Measurements from ENCODE around the gene ZNF724.
"Not testable (repeated sequence)": the region's sequence is repeated elsewhere in the genome, so short reads cannot be mapped to it uniquely, and the experiment has no call there.

Gene ZNF724

DNA sequence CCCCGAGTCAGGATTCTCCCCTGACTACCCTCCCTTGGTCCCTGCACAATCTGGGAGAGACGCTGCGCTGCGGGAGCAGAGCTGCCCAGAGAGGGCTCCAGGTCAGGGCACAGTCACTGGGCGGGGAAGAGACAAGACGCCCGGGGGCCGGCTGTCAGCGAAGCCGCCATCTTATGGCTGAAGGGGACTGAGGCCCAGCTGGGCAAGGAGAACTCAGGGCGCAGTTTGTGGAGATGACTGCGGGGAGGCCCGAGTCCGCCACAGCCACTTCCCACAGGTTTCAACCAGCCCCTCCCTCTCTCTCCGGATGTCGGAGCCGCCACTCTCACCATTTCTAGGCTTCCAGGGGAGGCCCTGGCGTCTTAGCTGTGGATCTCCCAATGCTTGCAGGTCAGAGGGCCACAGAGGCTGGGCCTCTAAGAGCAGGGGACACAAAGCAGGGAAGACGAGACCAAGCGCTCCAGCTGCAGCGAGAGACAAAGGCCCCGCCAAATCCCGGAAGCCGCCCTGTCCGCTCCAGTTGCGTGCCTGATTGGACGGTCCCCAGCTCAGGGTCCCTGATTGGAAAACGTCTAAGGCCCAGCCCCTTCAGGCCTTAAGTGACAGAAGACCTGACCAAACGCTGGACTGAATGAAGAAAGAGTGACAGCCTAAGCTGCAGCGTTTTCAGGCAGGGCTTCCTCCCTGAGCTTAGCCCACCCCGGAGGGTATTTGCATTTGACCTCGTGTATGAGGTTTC, at the start of gene ZNF724:
Gene ZNF724, minus strand, starts transcription at position 484 of the 739 bp plus-strand sequence. Its CDS starts 152 bp downstream, at position 332.
- DNase-seq (ENCODE audit: low read depth): peak; percentile 94

GRCh38 chr19:23294141-23294540, 43.9 kb upstream of the ZNF724 start:
- DNase-seq (ENCODE audit: low read depth): no peak

GRCh38 chr19:23289966-23290365, 39.8 kb upstream of the ZNF724 start:
- DNase-seq (ENCODE audit: low read depth): not testable (repeated sequence)

- no peak for DNase-seq (ENCODE audit: low read depth)
Observed at GRCh38 chr19:23287620-23288019, 37.4 kb upstream of the ZNF724 start.

- DNase-seq (ENCODE audit: low read depth): no peak
Observed at GRCh38 chr19:23286477-23286876, 36.3 kb upstream of the ZNF724 start.

- no peak for DNase-seq (ENCODE audit: low read depth)
Observed at GRCh38 chr19:23285948-23286347, 35.8 kb upstream of the ZNF724 start.

GRCh38 chr19:23285326-23285725, 35.1 kb upstream of the ZNF724 start:
- not testable (repeated sequence) for DNase-seq (ENCODE audit: low read depth)

- DNase-seq (ENCODE audit: low read depth): no peak
Observed at GRCh38 chr19:23283925-23284324, 33.7 kb upstream of the ZNF724 start.

DNA sequence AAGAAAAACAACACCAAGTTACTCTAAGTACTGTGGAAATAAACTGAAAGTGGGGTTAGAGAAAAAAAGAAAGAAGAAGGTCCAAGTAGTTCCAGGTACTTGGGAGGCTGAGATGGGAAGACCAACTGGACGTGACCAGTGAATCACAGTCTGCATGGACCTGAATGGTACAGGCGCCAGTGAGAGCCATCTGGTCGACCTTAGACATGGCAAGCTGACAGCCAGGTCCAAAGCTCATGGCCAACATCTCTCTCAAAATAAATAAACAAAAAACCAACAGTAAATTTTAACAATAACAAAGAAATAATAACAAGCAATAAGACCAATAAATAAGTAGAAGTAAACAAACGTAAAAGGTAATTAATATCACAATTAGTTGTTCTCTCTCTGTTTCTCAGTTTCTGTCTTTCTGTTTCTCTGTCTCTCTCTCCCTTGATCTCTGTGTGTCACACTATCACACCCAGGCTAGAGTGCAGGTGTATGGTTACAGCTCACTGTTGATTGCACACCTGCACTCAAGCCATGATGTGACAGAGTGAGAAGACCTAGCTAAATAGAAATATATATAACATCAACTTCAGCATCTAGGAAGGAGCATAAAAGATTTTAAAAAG, 31.6 kb upstream of the ZNF724 start:
- DNase-seq (ENCODE audit: low read depth): no peak

- DNase-seq (ENCODE audit: low read depth): not testable (repeated sequence)
Observed at GRCh38 chr19:23278118-23278517, 27.9 kb upstream of the ZNF724 start.

DNA sequence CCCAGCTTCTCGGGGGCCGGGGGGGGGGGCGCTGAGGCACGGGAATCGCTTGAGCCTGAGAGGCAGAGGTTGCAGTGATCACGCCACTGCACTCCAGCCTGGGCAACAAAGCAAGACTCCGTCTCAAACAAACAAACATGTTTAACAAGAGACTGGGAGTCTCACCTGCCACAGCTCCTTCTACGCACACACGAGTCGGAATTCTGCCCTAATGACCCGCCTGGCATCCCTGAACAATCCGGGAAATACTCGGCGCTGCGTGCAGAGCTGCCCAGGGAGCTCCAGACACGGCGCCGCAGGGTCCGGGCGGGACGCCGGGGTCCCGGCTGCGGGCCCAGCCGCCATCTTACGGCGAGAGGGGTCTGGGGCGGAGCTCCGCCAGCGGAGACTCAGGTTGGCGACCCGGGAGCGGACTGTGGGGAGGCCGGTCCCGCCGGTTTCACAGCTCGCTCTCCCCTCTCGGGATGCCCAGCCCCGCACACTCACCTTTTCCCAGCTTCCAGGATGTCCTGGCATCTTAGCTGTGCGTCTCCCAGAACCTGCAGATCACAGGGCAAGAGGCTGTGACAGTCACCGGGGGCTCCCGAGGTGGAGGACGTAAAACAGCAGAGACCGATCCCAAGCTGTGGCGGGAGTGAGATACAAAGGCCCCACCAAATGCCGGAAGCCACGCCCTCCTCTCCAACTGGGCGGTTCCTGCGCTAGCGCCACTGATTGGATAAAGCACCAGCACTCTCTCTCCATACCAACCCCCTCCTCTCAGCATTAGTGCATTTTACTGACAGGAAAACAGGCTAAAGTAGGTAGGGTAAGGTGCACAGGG, 23.6 kb upstream of the ZNF724 start:
- DNase-seq (ENCODE audit: low read depth): peak; percentile 62

DNA sequence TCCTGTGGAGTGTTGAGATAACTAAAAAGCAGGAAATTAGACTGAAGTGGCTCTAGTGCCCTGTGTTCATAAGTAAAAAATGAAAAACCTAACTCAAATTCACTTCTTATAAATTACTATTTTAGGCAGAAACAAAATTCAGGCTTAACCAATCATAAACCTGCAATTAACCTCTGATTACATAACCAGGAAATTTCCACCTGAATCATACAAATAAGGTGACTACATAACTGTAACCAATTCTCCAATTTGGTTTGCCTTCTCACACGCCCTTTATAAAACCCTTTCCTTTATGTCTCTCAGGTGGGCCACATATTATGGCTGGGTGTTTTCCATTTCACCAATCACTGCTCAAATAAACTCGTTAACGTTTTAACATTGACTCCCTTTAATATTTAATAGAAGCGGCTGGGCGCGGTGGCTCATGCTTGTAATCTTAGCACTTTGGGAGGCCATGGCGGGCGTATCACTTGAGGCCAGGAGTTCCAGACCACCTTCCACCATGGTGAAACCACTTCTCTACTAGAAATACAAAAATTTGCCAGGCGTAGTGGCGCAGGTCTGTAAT, 22.9 kb upstream of the ZNF724 start:
- no peak for DNase-seq (ENCODE audit: low read depth)

DNA sequence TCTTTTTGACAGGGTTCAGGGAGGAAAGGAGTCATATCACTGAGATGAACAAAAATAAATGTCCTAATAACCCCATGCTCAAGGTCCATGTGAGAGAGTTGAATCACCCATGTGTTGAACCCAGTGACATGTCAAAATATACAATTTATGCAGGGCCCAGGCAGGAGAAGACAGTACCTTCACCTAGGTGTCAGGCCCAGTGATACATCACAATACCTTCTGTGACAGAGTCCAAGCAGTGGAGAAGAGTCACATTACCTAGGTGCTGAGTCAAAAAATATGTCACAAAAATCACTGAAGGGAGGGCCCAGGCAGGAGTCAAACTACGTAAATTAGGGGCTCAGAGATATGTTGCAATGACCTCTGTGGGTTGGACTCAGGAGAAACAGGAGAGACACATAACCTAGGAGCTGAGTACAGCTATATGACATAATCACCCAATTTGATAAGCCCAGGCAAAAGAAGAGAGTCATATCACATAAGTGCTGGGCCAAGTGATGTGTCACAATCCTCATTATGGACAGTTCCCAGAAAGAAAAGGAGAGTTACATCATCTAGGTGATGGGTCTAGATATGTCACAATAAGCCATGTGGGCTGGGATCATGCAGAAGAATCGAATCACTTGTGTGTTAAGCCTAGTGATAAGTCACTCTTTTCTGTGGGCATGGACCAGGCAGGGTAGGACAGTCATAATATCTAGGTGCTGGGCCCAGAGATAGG, 13.8 kb upstream of the ZNF724 start:
- DNase-seq (ENCODE audit: low read depth): no peak

- DNase-seq (ENCODE audit: low read depth): no peak
Observed at GRCh38 chr19:23263396-23263795, 13.2 kb upstream of the ZNF724 start.

DNA sequence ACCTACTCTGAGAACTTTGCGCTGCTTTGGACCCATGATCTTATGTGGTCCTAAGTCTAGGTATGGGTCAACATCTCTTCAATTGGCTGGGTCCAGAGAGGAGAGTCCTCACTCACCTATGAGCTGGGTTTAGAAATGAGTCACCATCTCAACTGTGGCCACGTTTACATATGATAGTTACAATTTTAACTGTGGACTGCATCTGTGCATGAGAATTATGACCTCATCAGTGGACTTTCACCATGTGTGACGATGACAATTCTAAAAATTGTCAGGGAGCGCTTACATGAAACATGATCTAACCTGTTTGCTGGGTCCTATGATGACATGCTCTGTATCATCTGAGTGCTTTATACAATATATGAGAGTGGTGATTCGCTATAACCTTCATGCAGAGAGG, 12.7 kb upstream of the ZNF724 start:
- no peak for DNase-seq (ENCODE audit: low read depth)

DNA sequence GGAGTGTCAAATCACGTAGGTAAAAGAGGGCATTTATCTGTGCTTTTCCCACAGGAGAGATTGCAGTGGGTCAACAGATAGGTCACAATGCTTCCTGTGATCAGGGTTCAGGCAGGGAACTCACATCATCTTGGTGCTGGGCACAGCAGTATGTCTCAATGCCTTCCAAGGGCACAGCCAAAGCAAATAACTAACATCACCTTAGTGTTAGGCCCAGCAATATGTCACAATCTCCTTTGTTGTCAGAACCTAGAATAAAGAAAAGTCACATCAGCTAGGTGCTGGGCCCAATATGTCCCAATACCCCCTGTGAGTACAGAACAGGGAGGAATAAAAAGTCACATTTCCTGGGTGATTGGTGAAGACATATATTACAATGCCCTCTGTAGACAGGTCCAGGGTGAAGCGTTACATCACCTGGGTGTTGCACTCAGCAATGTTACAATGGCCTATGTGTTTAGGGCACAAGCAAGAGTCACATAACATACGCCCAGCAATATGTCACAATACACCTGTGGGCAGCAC, 11.4 kb upstream of the ZNF724 start:
- DNase-seq (ENCODE audit: low read depth): no peak

- no peak for DNase-seq (ENCODE audit: low read depth)
Observed at GRCh38 chr19:23260956-23261355, 10.8 kb upstream of the ZNF724 start.

DNA sequence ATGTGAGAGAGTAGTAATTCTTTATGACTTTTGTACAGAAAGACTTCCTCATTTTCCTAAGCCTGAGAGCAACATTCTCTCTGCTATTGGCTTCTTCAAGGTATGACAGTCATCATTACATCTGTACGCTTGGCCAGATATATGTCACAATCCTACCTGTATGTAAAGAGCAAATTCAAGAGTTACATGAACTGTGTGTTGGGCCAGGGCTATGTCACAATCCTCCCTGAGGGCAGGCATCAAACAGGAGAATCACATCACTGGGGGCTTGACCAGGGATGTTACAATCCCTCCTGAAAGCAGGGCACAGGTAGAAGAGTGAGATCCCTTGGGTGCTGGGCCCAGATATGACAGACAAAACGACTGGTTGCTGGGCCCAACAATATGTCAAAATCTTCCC, 9.8 kb upstream of the ZNF724 start:
- DNase-seq (ENCODE audit: low read depth): no peak

DNA sequence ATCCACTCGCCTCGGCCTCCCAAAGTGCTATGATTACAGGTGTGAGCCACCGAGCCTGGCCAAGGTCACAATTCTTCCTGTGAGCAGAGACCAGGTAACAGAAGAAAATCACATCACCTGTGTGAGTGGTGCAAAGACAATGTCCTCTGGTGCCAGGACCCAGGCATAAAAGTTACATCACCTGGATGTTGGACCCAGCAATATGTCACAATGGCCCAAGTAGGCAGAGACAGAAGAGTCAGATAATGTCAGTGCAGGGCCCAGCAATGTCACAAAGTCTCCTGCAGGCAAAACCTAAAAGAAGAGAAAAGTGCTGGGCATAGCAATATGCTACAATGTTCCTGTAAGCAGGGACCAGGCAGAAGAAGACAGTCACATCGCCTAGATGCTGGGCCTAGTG, 5.5 kb upstream of the ZNF724 start:
- no peak for DNase-seq (ENCODE audit: low read depth)

GRCh38 chr19:23254141-23254910, 4.1 kb upstream of the ZNF724 start:
- DNase-seq (ENCODE audit: low read depth): no peak

DNA sequence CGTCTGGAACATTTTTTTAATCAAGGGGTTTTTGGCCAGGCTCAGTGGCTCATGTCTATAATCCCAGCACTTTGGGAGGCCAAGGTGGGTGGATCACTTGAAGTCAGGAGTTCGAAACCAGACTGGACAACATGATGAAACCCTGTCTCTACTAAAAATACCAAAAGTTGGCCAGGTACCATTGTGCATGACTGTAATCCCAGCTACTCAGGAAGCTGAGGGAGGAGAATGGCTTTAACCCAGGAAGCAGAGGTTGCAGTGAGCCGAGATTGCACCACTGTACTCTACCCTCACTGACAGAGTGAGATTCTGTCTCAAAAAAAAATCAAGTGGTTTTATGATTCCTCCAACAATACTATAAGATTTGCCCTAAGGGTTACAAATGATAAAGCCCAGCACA, 3.1 kb upstream of the ZNF724 start:
- DNase-seq (ENCODE audit: low read depth): not testable (repeated sequence)
